ENCODE measurements around the gene ZNF77. TPM values are rescaled to one million over a fixed set of nuclear protein-coding genes. Genes with fewer than 3 reads are reported as not detected.

Gene ZNF77
- total RNA-seq, 3 donors from 2014 or later = 2.2 to 5.1 (median 4.9) TPM

DNA sequence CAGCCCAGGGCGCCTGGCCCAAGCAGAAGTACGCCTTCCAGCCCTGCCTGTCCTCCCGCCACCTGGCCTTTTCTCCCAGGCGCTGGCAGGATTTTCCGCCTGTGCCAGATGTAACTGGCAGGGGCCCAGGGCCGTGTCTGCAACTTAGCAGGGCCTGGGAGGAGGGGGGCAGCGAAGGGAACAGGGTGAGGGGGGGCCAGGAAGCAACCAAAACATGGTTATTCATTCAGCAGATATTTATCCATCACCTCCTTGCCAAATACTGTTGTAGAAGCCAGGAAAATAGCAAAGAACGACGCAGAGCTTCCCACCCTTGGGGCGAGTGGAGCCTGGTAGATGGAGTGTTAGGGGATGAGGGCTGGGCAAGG, 38.2 kb upstream of the ZNF77 start:
- peak; percentile 94 to 96 for DNase-seq (ENCODE audit: low spot score in 2 of 2)
- intact Hi-C loops (cut with DNase I; ENCODE audit: low total_unique reads) = no loop called here
- TF ChIP-seq, protein P1, sequence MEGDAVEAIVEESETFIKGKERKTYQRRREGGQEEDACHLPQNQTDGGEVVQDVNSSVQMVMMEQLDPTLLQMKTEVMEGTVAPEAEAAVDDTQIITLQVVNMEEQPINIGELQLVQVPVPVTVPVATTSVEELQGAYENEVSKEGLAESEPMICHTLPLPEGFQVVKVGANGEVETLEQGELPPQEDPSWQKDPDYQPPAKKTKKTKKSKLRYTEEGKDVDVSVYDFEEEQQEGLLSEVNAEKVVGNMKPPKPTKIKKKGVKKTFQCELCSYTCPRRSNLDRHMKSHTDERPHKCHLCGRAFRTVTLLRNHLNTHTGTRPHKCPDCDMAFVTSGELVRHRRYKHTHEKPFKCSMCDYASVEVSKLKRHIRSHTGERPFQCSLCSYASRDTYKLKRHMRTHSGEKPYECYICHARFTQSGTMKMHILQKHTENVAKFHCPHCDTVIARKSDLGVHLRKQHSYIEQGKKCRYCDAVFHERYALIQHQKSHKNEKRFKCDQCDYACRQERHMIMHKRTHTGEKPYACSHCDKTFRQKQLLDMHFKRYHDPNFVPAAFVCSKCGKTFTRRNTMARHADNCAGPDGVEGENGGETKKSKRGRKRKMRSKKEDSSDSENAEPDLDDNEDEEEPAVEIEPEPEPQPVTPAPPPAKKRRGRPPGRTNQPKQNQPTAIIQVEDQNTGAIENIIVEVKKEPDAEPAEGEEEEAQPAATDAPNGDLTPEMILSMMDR (IDR thresholded peaks at IDR 0.05) = no peak
- TF ChIP-seq POLR2AphosphoS5 (IDR thresholded peaks at IDR 0.05) = peak; percentile 50 to 81 (median 64)
- H3K36me3 ChIP-seq = no peaks in the 10 kb centered on the region
- no peaks in the 10 kb centered on the region for H3K27me3 ChIP-seq
- H3K4me3 ChIP-seq = peak overlapping the region in 2 of 3 donors; percentile 46 to 69
- peaks cover 4 to 11% of the 10 kb centered on the region in 2 donors for H3K4me1 ChIP-seq
- H3K27ac ChIP-seq = peak overlapping the region; percentile 96 to 98
- no peaks in the 10 kb centered on the region for H3K9me3 ChIP-seq

DNA sequence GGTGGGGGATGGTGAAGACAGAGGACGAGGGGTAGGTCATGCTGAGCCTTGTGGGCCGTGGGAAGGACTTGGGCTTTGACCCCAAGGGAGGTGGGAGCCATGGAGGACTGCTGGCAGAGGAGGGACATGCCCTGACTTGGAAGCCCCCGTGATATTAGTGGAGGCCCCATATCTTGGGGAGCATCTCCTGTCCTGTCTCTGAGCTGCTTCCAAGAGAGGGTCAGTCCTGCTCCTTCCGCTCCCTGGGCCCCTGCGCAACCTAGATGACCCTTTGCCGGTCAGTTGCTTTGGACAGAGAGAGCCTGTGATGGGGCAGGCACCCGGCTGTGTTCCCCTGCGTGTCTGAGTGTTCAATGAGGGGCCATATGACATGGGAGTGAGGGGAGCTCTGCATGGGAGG, 37.8 kb upstream of the ZNF77 start:
- H3K27ac ChIP-seq = peak overlapping the region; percentile 96 to 98
- no peaks in the 10 kb centered on the region for H3K27me3 ChIP-seq
- no peaks in the 10 kb centered on the region for H3K9me3 ChIP-seq
- peak overlapping the region in 1 of 3 donors; percentile 69 for H3K4me3 ChIP-seq
- H3K36me3 ChIP-seq = no peaks in the 10 kb centered on the region
- intact Hi-C loops (cut with DNase I; ENCODE audit: low total_unique reads) = no loop called here
- H3K4me1 ChIP-seq = peaks cover 4 to 11% of the 10 kb centered on the region in 2 donors
- no peak for DNase-seq (ENCODE audit: low spot score in 2 of 2)
- TF ChIP-seq POLR2A (IDR thresholded peaks at IDR 0.05) (no peak), POLR2AphosphoS5 (IDR thresholded peaks at IDR 0.05) (no peak)
- TF ChIP-seq, protein P1 (IDR thresholded peaks at IDR 0.05) = no peak

DNA sequence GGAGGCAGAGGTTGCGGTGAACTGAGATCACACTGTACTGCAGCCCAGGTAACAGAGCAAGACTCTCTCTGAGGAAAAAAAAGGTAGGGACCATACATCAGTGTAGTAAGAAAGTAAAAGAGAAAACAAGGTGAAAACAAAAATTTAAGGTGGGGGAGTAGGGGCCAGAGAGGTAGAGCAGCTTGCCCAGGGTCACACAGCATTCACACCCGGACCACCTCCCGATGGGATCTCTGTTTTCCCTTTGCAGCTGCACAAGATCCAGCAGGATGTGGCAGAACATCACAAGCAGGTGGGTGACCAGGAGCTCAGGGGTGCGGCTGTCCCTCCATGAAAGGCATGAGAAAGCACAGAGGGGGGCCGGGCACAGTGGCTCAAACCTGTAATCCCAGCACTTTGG, 37.1 kb upstream of the ZNF77 start:
- no peaks in the 10 kb centered on the region for H3K9me3 ChIP-seq
- peaks cover 5 to 11% of the 10 kb centered on the region in 2 donors for H3K4me1 ChIP-seq
- H3K36me3 ChIP-seq = no peaks in the 10 kb centered on the region
- H3K27me3 ChIP-seq = no peaks in the 10 kb centered on the region
- DNase-seq (ENCODE audit: low spot score in 2 of 2) = no peak
- no peak overlapping the region for H3K27ac ChIP-seq
- TF ChIP-seq POLR2AphosphoS5 (IDR thresholded peaks at IDR 0.05) = no peak
- TF ChIP-seq POLR2A (IDR thresholded peaks at IDR 0.05) = no peak
- TF ChIP-seq, protein P1 (IDR thresholded peaks at IDR 0.05) = no peak
- H3K4me3 ChIP-seq = no peak overlapping the region
- intact Hi-C loops (cut with DNase I; ENCODE audit: low total_unique reads) = no loop called here

DNA sequence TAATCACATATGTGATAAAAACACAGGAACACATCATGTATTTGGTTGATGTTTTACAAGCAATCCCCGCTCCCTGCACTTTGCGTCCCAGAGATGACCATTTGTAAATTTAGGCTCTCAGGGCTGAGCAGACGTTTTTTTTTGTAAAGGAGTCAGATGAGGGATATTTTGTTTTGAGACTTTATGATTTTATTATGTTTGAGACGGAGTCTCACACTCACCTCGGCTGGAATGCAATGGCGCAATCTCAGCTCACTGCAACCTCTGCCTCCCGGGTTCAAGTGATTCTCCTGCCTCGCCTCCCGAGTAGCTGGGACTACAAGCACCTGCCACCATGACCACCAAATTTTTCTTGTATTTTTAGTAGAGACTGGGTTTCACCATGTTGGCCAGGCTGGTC, 34.0 kb upstream of the ZNF77 start:
- Histone ChIP-seq H3K4me1 (peaks cover 12 to 21% of the 10 kb centered on the region in 2 donors), H3K36me3 (no peaks in the 10 kb centered on the region), H3K4me3 (no peak overlapping the region), H3K27me3 (no peaks in the 10 kb centered on the region), H3K9me3 (no peaks in the 10 kb centered on the region), H3K27ac (no peak overlapping the region)
- intact Hi-C loops (cut with DNase I; ENCODE audit: low total_unique reads) = no loop called here
- TF ChIP-seq POLR2AphosphoS5 (IDR thresholded peaks at IDR 0.05) = no peak
- DNase-seq (ENCODE audit: low spot score in 2 of 2) = no peak

DNA sequence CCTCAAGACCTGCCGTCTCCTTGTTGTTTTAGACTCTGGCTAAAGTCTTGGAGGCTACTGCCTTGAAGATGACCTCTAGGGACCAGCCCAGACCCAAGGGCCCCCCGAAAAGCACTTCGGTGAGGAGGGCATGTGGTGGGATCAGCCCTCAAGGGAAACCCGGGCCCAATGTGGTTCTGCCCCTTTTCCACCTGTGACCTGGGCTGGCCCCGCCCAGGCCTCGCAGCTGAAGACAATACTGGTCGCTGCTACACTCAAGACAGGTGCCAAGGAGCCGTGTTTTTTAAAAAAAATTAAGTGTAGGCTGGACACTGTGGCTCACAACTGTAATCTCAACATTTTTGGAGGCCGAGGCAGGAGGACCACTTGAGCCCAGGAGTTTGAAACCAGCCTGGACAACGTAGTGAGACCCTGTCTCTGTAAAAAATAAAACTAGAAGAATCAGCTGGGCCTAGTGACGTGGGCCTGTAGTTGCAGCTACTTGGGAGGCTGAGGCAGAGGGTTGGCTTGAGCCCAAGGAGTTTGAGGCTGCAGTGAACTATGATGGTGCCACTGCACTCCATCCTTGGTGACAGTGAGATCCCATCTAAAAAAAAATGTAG, 33.5 kb upstream of the ZNF77 start:
- no peak overlapping the region for H3K4me3 ChIP-seq
- no peak for DNase-seq (ENCODE audit: low spot score in 2 of 2)
- H3K27me3 ChIP-seq = no peaks in the 10 kb centered on the region
- no peaks in the 10 kb centered on the region for H3K36me3 ChIP-seq
- TF ChIP-seq, protein P1 (IDR thresholded peaks at IDR 0.05) = no peak
- TF ChIP-seq POLR2AphosphoS5 (IDR thresholded peaks at IDR 0.05) (no peak), POLR2A (IDR thresholded peaks at IDR 0.05) (no peak)
- peaks cover 10 to 18% of the 10 kb centered on the region in 2 donors for H3K4me1 ChIP-seq
- intact Hi-C loops (cut with DNase I; ENCODE audit: low total_unique reads) = no loop called here
- H3K27ac ChIP-seq = peak overlapping the region; percentile 41 to 70
- H3K9me3 ChIP-seq = no peaks in the 10 kb centered on the region
